ENCODE data around the gene UNC45A. TPM values are rescaled to one million over a fixed set of nuclear protein-coding genes. Genes with fewer than 3 reads are reported as not detected.

The UNC45A gene
- total and polyA plus RNA-seq, 2 experiments from 2014 or later = 55.2 to 55.3 TPM

DNA sequence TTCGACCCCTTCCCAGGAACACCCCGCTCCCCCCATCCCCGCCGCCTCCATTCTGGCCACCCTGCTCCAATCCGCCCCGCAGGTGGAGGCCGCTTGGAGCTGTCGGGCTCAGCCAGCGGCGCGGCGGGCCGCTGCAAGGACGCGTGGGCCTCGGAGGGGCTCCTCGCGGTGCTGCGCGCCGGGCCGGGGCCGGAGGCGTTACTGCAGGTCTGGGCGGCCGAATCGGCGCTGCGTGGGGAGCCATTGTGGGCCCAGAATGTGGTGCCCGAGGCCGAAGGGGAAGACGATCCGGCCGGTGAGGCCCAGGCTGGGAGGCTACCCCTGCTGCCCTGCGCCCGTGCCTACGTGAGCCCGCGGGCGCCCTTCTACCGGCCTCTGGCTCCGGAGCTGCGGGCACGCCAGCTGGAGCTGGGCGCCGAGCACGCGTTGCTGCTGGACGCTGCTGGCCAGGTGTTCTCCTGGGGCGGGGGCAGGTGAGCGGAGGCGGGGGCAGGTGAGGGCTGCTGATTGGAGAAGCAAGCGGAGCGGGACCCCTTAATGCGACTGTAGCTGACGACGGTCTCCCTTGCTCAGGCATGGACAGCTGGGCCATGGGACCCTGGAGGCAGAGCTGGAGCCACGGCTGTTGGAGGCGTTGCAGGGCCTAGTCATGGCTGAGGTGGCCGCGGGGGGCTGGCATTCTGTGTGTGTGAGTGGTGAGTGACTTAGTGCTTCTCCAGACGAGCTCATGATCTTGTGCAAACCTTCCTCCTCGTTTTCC lies 22.1 kb downstream of the UNC45A start:
- H3K9me2 ChIP-seq (replicated peaks; ENCODE audit: insufficient read depth) = no peaks in the 10 kb centered on the region
- peak overlapping the region; percentile 98 for H3K4me2 ChIP-seq
- no peak overlapping the region for H3K27ac ChIP-seq
- 12% methylated on average over 58 of the region's 63 CpGs for WGBS (ENCODE audit: low lambda C conversion rate, missing lambda C conversion rate)
- H3K9me3 ChIP-seq (ENCODE audit: low read depth) = no peaks in the 10 kb centered on the region
- no peaks in the 10 kb centered on the region for H3K27me3 ChIP-seq
- H3K36me3 ChIP-seq (replicated peaks; ENCODE audit: insufficient read depth, low read depth) = no peaks in the 10 kb centered on the region
- H3K4me1 ChIP-seq (ENCODE audit: insufficient read depth) = peaks cover 17% of the 10 kb centered on the region
- peak; percentile 56 for DNase-seq (ENCODE audit: low spot score)
- TF ChIP-seq, protein P1, sequence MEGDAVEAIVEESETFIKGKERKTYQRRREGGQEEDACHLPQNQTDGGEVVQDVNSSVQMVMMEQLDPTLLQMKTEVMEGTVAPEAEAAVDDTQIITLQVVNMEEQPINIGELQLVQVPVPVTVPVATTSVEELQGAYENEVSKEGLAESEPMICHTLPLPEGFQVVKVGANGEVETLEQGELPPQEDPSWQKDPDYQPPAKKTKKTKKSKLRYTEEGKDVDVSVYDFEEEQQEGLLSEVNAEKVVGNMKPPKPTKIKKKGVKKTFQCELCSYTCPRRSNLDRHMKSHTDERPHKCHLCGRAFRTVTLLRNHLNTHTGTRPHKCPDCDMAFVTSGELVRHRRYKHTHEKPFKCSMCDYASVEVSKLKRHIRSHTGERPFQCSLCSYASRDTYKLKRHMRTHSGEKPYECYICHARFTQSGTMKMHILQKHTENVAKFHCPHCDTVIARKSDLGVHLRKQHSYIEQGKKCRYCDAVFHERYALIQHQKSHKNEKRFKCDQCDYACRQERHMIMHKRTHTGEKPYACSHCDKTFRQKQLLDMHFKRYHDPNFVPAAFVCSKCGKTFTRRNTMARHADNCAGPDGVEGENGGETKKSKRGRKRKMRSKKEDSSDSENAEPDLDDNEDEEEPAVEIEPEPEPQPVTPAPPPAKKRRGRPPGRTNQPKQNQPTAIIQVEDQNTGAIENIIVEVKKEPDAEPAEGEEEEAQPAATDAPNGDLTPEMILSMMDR (IDR thresholded peaks at IDR 0.05; ENCODE audit: poor library complexity) = no peak
- TF ChIP-seq EZH2phosphoT487 (IDR thresholded peaks at IDR 0.05; ENCODE audit: low read depth, severe bottlenecking, unreplicated experiment) = no peak
- TF ChIP-seq EZH2 (IDR thresholded peaks at IDR 0.05; ENCODE audit: borderline replicate concordance) = no peak
- peak overlapping the region; percentile 68 for H3K4me3 ChIP-seq
- peaks cover 3% of the 10 kb centered on the region for H3K79me2 ChIP-seq
- H2AFZ ChIP-seq = peak overlapping the region; percentile 95
- H4K20me1 ChIP-seq (ENCODE audit: insufficient read depth, poor library complexity, severe bottlenecking) = no peaks in the 10 kb centered on the region

DNA sequence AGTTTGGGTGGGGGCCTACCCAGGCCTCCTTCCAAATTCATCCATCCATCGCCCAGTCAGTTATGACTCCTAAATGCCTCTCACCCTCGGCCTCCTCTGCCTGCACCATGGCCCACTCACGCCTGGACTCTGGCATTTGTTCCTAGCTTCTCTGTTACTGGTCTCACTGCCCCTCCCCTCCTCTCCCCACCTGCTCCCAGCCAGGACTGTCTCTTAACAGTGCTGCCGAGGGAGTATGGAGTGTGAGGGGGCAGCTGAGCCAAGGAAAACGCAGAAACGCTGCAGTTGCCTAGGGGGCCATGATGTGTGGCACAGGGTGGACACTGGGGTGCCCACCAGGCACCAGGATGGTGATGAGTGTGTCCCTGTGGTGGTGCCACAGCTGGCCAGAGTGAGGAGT lies 22.7 kb downstream of the UNC45A start:
- no peak overlapping the region for H3K4me3 ChIP-seq
- no peaks in the 10 kb centered on the region for H3K36me3 ChIP-seq (replicated peaks; ENCODE audit: insufficient read depth, low read depth)
- no peaks in the 10 kb centered on the region for H3K27me3 ChIP-seq
- WGBS (ENCODE audit: low lambda C conversion rate, missing lambda C conversion rate) = 80% methylated on average over 6 of the region's 6 CpGs
- no peak for DNase-seq (ENCODE audit: low spot score)
- H3K4me2 ChIP-seq = peak overlapping the region; percentile 98
- H3K9me3 ChIP-seq (ENCODE audit: low read depth) = no peaks in the 10 kb centered on the region
- peaks cover 3% of the 10 kb centered on the region for H3K79me2 ChIP-seq
- H4K20me1 ChIP-seq (ENCODE audit: insufficient read depth, poor library complexity, severe bottlenecking) = no peaks in the 10 kb centered on the region
- no peak overlapping the region for H2AFZ ChIP-seq
- H3K4me1 ChIP-seq (ENCODE audit: insufficient read depth) = peaks cover 17% of the 10 kb centered on the region
- no peaks in the 10 kb centered on the region for H3K9me2 ChIP-seq (replicated peaks; ENCODE audit: insufficient read depth)
- TF ChIP-seq EZH2phosphoT487 (IDR thresholded peaks at IDR 0.05; ENCODE audit: low read depth, severe bottlenecking, unreplicated experiment) (no peak), EZH2 (IDR thresholded peaks at IDR 0.05; ENCODE audit: borderline replicate concordance) (no peak)
- TF ChIP-seq, protein P1 (IDR thresholded peaks at IDR 0.05; ENCODE audit: poor library complexity) = no peak
- no peak overlapping the region for H3K27ac ChIP-seq

DNA sequence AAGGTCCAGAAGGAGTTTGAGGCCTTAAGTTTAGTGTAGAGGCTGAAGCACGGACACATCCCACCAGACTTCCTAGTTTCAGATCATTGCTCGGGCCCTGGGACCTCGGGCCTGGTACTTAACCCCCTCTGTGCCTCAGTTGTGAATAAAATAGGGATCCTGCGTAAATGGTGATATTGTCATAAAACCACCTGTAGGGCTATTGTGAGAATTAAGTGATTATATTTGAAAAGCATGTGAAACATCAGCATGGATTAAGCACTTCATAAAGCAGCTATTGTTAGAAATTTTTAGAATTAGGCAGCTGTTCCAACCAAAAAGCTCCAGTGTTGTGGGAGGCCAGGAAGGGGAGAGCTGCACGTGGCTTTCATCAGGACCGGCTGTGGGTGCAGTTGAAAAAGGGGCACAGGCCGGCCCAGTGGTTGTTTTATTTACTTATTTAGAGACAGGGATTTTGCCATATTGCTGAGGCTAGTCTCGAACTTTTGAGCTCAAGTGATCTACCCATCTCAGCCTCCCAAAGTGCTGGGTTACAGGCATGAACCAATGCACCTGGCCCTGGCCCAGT lies 24.0 kb downstream of the UNC45A start:
- DNase-seq (ENCODE audit: low spot score) = no peak
- H3K9me2 ChIP-seq (replicated peaks; ENCODE audit: insufficient read depth) = no peaks in the 10 kb centered on the region
- H3K4me3 ChIP-seq = no peak overlapping the region
- peaks cover 17% of the 10 kb centered on the region for H3K4me1 ChIP-seq (ENCODE audit: insufficient read depth)
- no peak overlapping the region for H3K27ac ChIP-seq
- TF ChIP-seq EZH2phosphoT487 (IDR thresholded peaks at IDR 0.05; ENCODE audit: low read depth, severe bottlenecking, unreplicated experiment) (no peak), EZH2 (IDR thresholded peaks at IDR 0.05; ENCODE audit: borderline replicate concordance) (no peak)
- TF ChIP-seq, protein P1 (IDR thresholded peaks at IDR 0.05; ENCODE audit: poor library complexity) = no peak
- no peak overlapping the region for H3K4me2 ChIP-seq
- no peaks in the 10 kb centered on the region for H3K27me3 ChIP-seq
- 91% methylated on average over 8 of the region's 8 CpGs for WGBS (ENCODE audit: low lambda C conversion rate, missing lambda C conversion rate)
- H4K20me1 ChIP-seq (ENCODE audit: insufficient read depth, poor library complexity, severe bottlenecking) = no peaks in the 10 kb centered on the region
- no peak overlapping the region for H2AFZ ChIP-seq
- no peaks in the 10 kb centered on the region for H3K36me3 ChIP-seq (replicated peaks; ENCODE audit: insufficient read depth, low read depth)
- peaks cover 3% of the 10 kb centered on the region for H3K79me2 ChIP-seq
- H3K9me3 ChIP-seq (ENCODE audit: low read depth) = no peaks in the 10 kb centered on the region
